ENCODE measurements around the gene SHISA2. TPM values are rescaled to one million over a fixed set of nuclear protein-coding genes. Genes with fewer than 3 reads are reported as not detected.

The SHISA2 gene
- total and polyA plus RNA-seq, 2 of the 8 experiments (the other 6 are each of a cell fraction or from before 2014, with no cell fraction given), result 10.2 to 23.8 TPM

GRCh38 chr13:26053418-26053980 lies 1.7 kb upstream of the SHISA2 start:
- Histone ChIP-seq H3K79me2 (ENCODE audit: control insufficient read depth in 1 of 2, insufficient read depth in 2 of 2, low read length in 2 of 2) (peaks cover 0 to 6% of the 10 kb centered on the region in 2 experiments; a peak in 1 of 4 replicates), H3K27ac (ENCODE audit: low read depth, low read length) (no peak overlapping the region), H3K56ac (replicated peaks; ENCODE audit: insufficient read length, low read depth, low read length) (no peak overlapping the region), H3K4ac (replicated peaks; ENCODE audit: insufficient read length, low read depth, low read length) (no peak overlapping the region), H2BK15ac (ENCODE audit: low read length) (no peak overlapping the region), H2BK20ac (ENCODE audit: low read length) (no peak overlapping the region), H3K23me2 (ENCODE audit: low read depth, low read length) (peaks cover 18% of the 10 kb centered on the region; the same call in 1 of the 2 replicates), H3K4me3 (ENCODE audit: extremely low read depth in 1 of 4, insufficient read depth in 2 of 4, low read depth in 3 of 4, low read length in 4 of 4) (no peak overlapping the region), H3K23ac (ENCODE audit: insufficient read length) (no peak overlapping the region), H2BK120ac (replicated peaks; ENCODE audit: low read depth, low read length) (no peak overlapping the region), H2BK5ac (ENCODE audit: low read depth, low read length) (no peak overlapping the region), H3K9ac (replicated peaks in 1 of 4; ENCODE audit: extremely low read depth in 1 of 4, low read depth in 3 of 4, low read length in 3 of 4) (no peak overlapping the region), H2BK12ac (ENCODE audit: low read depth, low read length) (no peak overlapping the region), H3K79me1 (ENCODE audit: low read depth, low read length) (no peaks in the 10 kb centered on the region), H3K36me3 (ENCODE audit: control insufficient read depth in 2 of 4, insufficient read depth in 4 of 4, low read length in 3 of 4) (no peaks in the 10 kb centered on the region; a peak in 1 of 8 replicates), H4K91ac (replicated peaks; ENCODE audit: insufficient read length, low read length) (no peak overlapping the region), H4K5ac (ENCODE audit: insufficient read length, low read depth, low read length) (no peak overlapping the region), H4K20me1 (replicated peaks in 1 of 2; ENCODE audit: control insufficient read depth in 1 of 2, insufficient read depth in 2 of 2, low read length in 2 of 2) (no peaks in the 10 kb centered on the region), H3K4me2 (ENCODE audit: insufficient read depth in 1 of 2, low read depth in 2 of 2, low read length in 2 of 2) (no peak overlapping the region), H2AK5ac (ENCODE audit: low read depth, low read length) (no peak overlapping the region), H3K4me1 (replicated peaks in 1 of 4; ENCODE audit: control insufficient read depth in 3 of 4, insufficient read depth in 4 of 4, low read length in 3 of 4) (peaks cover under 1 to 3% (median 2%) of the 10 kb centered on the region in 4 experiments; a peak in 4 of 7 replicates), H4K8ac (ENCODE audit: extremely low read depth, insufficient read depth, low read length) (no peak overlapping the region), H3K14ac (ENCODE audit: insufficient read length) (no peak overlapping the region), H3K27me3 (replicated peaks in 1 of 4; ENCODE audit: control insufficient read depth in 3 of 4, extremely low read depth in 1 of 4, insufficient read depth in 3 of 4, low read length in 3 of 4) (peaks cover 9 to 42% (median 23%) of the 10 kb centered on the region in 4 experiments), H3K9me3 (ENCODE audit: insufficient read depth in 2 of 2, low read depth in 1 of 2, low read length in 1 of 2) (no peaks in the 10 kb centered on the region), H2AFZ (ENCODE audit: low read length) (no peak overlapping the region), H3K18ac (ENCODE audit: extremely low read depth, low read length) (no peak overlapping the region)
- CTCF ChIA-PET (ENCODE audit: partially characterized antibody), result interaction anchor here (0.9 to 1.0 kb wide), 2 partner anchors 63 to 478 kb away, joined by 3 to 4 read pairs; no protein-coding TSS in a partner anchor
- POLR2A ChIA-PET (ENCODE audit: partially characterized antibody), result no interaction called here
- DNase-seq (ENCODE audit: low read depth in 1 of 2, low spot score in 2 of 2) (no peak), FAIRE-seq (no peak)
- WGBS, 2 experiments (ENCODE audit: extremely low coverage in 1 of 2, insufficient coverage in 1 of 2, insufficient read length in 1 of 2, insufficient replicate concordance in 2 of 2, low coverage in 1 of 2, low lambda C conversion rate in 2 of 2, missing lambda C conversion rate in 1 of 2), result 91% methylated on average over 6 of the region's 6 CpGs; no CpG with 5 or more reads in 1 of the 2 experiments
- TF ChIP-seq SIN3A (conservative IDR thresholded peaks at IDR 0.05 in 1 of 2, IDR thresholded peaks at IDR 0.05 in 1 of 2; ENCODE audit: low read depth in 1 of 2, low read length in 2 of 2), result no peak
- no peak for TF ChIP-seq EP300 (IDR thresholded peaks at IDR 0.05; ENCODE audit: borderline replicate concordance in 1 of 2, low read depth in 2 of 2, low read length in 2 of 2)
- TF ChIP-seq CHD2 (IDR thresholded peaks at IDR 0.05; ENCODE audit: low read length), result no peak
- TF ChIP-seq GTF2F1 (IDR thresholded peaks at IDR 0.05; ENCODE audit: borderline replicate concordance, low read depth, low read length), result no peak
- no peak for TF ChIP-seq ATF2 (IDR thresholded peaks at IDR 0.05; ENCODE audit: low read length)
- TF ChIP-seq EZH2 (IDR thresholded peaks at IDR 0.05; ENCODE audit: low read depth, low read length, severe bottlenecking), result no peak
- no peak for TF ChIP-seq TCF12 (IDR thresholded peaks at IDR 0.05; ENCODE audit: low read depth, low read length)
- no peak for TF ChIP-seq TEAD4 (IDR thresholded peaks at IDR 0.05; ENCODE audit: low read depth, low read length)
